Measurements from ENCODE around the gene ACTN4. TPM values are rescaled to one million over a fixed set of nuclear protein-coding genes. Genes with fewer than 3 reads are reported as not detected.

Gene ACTN4
- total RNA-seq, 1 donor from 2014 or later, result 42.3 TPM

DNA sequence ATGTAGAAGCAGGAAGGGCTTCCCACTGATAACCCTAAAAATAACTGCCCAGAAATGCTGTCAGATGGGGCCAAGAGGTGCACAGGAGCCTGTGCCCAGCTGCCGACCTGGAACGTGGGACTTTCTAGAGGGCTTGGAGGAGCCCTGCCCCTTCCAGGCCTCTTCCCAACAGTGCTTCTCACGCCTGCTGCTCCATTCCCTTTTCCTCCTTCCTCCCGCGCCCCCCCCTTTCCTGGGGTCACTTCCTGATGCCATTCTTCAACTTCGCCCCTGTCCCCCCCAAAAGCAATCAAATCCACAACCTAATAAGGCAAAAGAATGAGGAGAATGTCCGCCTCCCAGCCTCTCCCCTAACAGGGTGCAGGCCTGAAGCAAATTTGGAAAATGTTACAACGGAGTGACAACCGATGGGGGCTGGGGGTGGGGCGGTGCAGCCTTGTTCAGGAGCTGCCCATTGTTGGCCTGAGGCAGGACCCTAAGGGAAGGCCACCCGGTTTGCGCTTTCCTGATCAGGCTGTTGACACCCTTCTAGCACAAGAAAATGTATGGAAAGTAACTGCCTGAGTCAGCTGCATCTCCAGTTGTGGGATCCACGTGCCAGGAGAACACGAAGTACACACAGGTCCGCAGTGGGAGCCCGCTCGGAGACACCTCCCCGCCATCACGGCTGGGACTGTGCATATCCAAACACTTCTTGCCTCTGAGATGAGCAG lies 18.7 kb downstream of the ACTN4 start:
- Histone ChIP-seq H3K36me3 (ENCODE audit: control insufficient read depth in 3 of 3, insufficient read depth in 3 of 3, low read length in 3 of 3) (no peaks in the 10 kb centered on the region), H3K27ac (ENCODE audit: low read depth, low read length) (peak overlapping the region; percentile 93), H3K9ac (ENCODE audit: low read depth in 1 of 3, low read length in 3 of 3) (peak overlapping the region; percentile 66 to 86 (median 67)), H3K27me3 (ENCODE audit: control insufficient read depth in 3 of 3, insufficient read depth in 3 of 3, low read length in 3 of 3) (no peaks in the 10 kb centered on the region), H3K9me3 (ENCODE audit: control insufficient read depth in 3 of 3, low read length in 3 of 3) (no peaks in the 10 kb centered on the region), H3K4me3 (ENCODE audit: low read length in 3 of 3) (peak overlapping the region in 1 of 3 donors; percentile 65), H3K4me1 (ENCODE audit: control insufficient read depth in 3 of 3, insufficient read depth in 3 of 3, low read length in 3 of 3) (peaks cover 94 to 98% (median 95%) of the 10 kb centered on the region in 3 donors)

DNA sequence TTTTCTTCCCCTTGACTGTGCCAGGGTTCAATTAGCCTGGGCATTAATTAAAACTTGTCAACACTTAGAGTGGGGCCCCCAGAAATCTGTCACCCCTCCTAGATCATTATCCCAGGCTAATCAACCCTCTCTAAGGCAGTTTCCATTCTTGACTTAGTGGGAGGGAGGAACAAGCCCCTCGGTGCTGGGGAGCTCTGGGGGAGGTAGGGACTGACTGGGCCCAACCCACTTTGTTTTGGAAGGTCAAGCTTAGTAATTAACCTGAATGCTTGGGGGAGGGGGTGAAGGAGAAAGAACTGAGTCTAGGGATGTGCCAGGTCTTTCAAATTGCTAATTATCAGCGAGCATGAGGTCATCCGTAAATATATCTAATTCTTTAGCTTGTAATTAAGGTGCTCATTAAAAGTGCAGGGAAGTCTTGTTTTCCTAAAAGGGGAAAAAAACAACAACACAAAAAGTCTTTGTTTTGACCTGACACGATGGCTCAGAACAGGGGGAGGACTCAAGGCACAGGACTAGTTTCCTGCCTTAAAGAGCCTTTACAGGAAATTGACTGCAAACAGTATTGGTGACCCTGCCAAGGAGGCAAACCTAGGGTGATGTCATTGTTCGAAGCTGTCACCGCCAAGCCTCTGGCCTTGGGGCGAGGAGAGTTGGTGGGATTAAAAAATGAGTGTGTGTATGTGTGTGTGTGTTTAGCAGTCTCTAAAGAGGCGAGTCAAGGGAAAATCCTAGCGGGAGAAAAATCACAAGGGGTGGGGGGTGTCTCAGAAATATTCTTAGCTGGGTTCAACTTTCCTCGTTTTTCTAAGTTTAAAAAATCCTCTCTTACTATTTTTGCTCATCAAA lies 19.4 kb downstream of the ACTN4 start:
- Histone ChIP-seq H3K4me1 (ENCODE audit: control insufficient read depth in 3 of 3, insufficient read depth in 3 of 3, low read length in 3 of 3) (peaks cover 94 to 100% (median 96%) of the 10 kb centered on the region in 3 donors), H3K27me3 (ENCODE audit: control insufficient read depth in 3 of 3, insufficient read depth in 3 of 3, low read length in 3 of 3) (no peaks in the 10 kb centered on the region), H3K9ac (ENCODE audit: low read depth in 1 of 3, low read length in 3 of 3) (peak overlapping the region; percentile 63 to 86 (median 66)), H3K9me3 (ENCODE audit: control insufficient read depth in 3 of 3, low read length in 3 of 3) (no peaks in the 10 kb centered on the region), H3K27ac (ENCODE audit: low read depth, low read length) (peak overlapping the region; percentile 93), H3K36me3 (ENCODE audit: control insufficient read depth in 3 of 3, insufficient read depth in 3 of 3, low read length in 3 of 3) (no peaks in the 10 kb centered on the region), H3K4me3 (ENCODE audit: low read length in 3 of 3) (peak overlapping the region in 1 of 3 donors; percentile 41)

DNA sequence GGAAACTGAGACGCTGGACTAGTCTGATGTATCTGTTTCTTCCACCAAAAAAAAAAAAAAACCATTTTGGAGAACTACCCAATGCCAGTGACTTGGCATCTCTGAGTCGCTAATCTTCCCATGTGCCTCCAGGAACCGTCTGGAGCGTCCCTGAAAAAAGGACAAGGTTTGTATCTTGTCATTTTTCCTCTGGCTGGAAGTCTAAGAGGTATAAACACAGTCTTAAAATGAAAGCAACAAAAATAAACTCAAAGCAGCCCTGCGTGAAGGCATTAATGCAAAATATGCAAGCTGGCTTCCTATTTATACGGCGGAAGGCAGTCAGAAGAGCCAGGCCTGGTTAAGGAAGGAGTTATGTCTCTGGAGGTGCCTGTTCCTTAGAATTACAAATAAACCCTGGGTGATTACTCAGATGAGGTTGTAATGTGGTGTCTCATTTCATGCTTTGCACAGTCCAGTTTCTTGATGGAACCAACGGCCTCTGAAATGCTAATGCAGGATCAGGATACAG lies 20.3 kb downstream of the ACTN4 start:
- Histone ChIP-seq H3K36me3 (ENCODE audit: control insufficient read depth in 3 of 3, insufficient read depth in 3 of 3, low read length in 3 of 3) (no peaks in the 10 kb centered on the region), H3K9ac (ENCODE audit: low read depth in 1 of 3, low read length in 3 of 3) (peak overlapping the region; percentile 63 to 86 (median 66)), H3K9me3 (ENCODE audit: control insufficient read depth in 3 of 3, low read length in 3 of 3) (no peaks in the 10 kb centered on the region), H3K27me3 (ENCODE audit: control insufficient read depth in 3 of 3, insufficient read depth in 3 of 3, low read length in 3 of 3) (no peaks in the 10 kb centered on the region), H3K4me3 (ENCODE audit: low read length in 3 of 3) (peak overlapping the region; percentile 1 to 52 (median 18)), H3K27ac (ENCODE audit: low read depth, low read length) (peak overlapping the region; percentile 93), H3K4me1 (ENCODE audit: control insufficient read depth in 3 of 3, insufficient read depth in 3 of 3, low read length in 3 of 3) (peaks cover 88 to 96% (median 89%) of the 10 kb centered on the region in 3 donors)

DNA sequence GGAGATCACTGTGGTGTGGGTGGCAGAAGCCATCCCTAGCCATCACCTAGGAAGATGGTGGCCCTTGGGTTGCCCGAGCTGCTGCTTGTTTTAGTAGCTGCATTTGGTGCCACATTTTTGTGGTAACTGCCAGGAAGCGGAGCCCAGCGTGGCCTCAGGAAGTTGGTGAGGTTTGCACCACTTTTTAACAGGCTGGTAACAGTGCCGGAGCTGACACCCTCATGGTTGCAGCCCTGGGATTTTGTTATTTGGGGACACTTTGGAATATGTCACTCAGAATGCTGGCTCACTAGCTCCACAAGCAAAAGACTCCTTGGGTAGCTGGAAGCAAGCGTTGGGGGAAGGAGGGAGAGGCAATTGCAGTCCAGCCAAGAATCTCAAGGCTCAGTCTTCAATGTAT lies 22.1 kb downstream of the ACTN4 start:
- Histone ChIP-seq H3K27me3 (ENCODE audit: control insufficient read depth in 3 of 3, insufficient read depth in 3 of 3, low read length in 3 of 3) (no peaks in the 10 kb centered on the region), H3K4me3 (ENCODE audit: low read length in 3 of 3) (peak overlapping the region in 2 of 3 donors; percentile 26 to 46), H3K4me1 (ENCODE audit: control insufficient read depth in 3 of 3, insufficient read depth in 3 of 3, low read length in 3 of 3) (peaks cover 77 to 89% (median 78%) of the 10 kb centered on the region in 3 donors), H3K9ac (ENCODE audit: low read depth in 1 of 3, low read length in 3 of 3) (peak overlapping the region in 1 of 3 donors; percentile 3), H3K9me3 (ENCODE audit: control insufficient read depth in 3 of 3, low read length in 3 of 3) (no peaks in the 10 kb centered on the region), H3K27ac (ENCODE audit: low read depth, low read length) (peak overlapping the region; percentile 69), H3K36me3 (ENCODE audit: control insufficient read depth in 3 of 3, insufficient read depth in 3 of 3, low read length in 3 of 3) (no peaks in the 10 kb centered on the region)

- Histone ChIP-seq H3K4me1 (ENCODE audit: control insufficient read depth in 3 of 3, insufficient read depth in 3 of 3, low read length in 3 of 3) (peaks cover 77 to 89% (median 78%) of the 10 kb centered on the region in 3 donors), H3K27me3 (ENCODE audit: control insufficient read depth in 3 of 3, insufficient read depth in 3 of 3, low read length in 3 of 3) (no peaks in the 10 kb centered on the region), H3K4me3 (ENCODE audit: low read length in 3 of 3) (no peak overlapping the region), H3K9ac (ENCODE audit: low read depth in 1 of 3, low read length in 3 of 3) (peak overlapping the region in 1 of 3 donors; percentile 55), H3K27ac (ENCODE audit: low read depth, low read length) (peak overlapping the region; percentile 69), H3K9me3 (ENCODE audit: control insufficient read depth in 3 of 3, low read length in 3 of 3) (no peaks in the 10 kb centered on the region), H3K36me3 (ENCODE audit: control insufficient read depth in 3 of 3, insufficient read depth in 3 of 3, low read length in 3 of 3) (no peaks in the 10 kb centered on the region)
Observed at GRCh38 chr19:38670921-38671398, 23.5 kb downstream of the ACTN4 start.

DNA sequence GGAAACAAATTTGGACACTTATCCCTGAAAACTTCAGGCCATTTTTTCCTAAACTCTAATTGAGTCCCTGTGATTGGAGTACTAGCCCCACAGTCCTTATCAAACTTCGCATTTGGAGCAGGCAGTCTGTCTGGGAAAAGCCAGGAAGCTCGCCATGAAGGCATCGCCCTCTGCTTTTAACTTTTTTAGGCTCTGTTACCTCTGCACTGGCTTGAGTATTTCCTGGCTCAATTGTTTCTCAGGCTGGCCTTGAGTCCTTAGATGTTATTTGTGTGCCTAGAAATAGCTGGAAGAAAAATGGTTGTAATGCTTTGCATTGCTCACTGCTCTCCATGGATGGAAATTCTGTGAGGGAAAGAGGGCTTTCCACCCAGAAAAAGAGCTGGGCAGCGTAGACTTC lies 24.2 kb downstream of the ACTN4 start:
- Histone ChIP-seq H3K36me3 (ENCODE audit: control insufficient read depth in 3 of 3, insufficient read depth in 3 of 3, low read length in 3 of 3) (no peaks in the 10 kb centered on the region), H3K4me1 (ENCODE audit: control insufficient read depth in 3 of 3, insufficient read depth in 3 of 3, low read length in 3 of 3) (peaks cover 77 to 89% (median 78%) of the 10 kb centered on the region in 3 donors), H3K9me3 (ENCODE audit: control insufficient read depth in 3 of 3, low read length in 3 of 3) (no peaks in the 10 kb centered on the region), H3K9ac (ENCODE audit: low read depth in 1 of 3, low read length in 3 of 3) (no peak overlapping the region), H3K27me3 (ENCODE audit: control insufficient read depth in 3 of 3, insufficient read depth in 3 of 3, low read length in 3 of 3) (no peaks in the 10 kb centered on the region), H3K4me3 (ENCODE audit: low read length in 3 of 3) (peak overlapping the region in 1 of 3 donors; percentile 43), H3K27ac (ENCODE audit: low read depth, low read length) (peak overlapping the region; percentile 69)

- Histone ChIP-seq H3K27me3 (ENCODE audit: control insufficient read depth in 3 of 3, insufficient read depth in 3 of 3, low read length in 3 of 3) (no peaks in the 10 kb centered on the region), H3K27ac (ENCODE audit: low read depth, low read length) (no peak overlapping the region), H3K9me3 (ENCODE audit: control insufficient read depth in 3 of 3, low read length in 3 of 3) (no peaks in the 10 kb centered on the region), H3K9ac (ENCODE audit: low read depth in 1 of 3, low read length in 3 of 3) (no peak overlapping the region), H3K36me3 (ENCODE audit: control insufficient read depth in 3 of 3, insufficient read depth in 3 of 3, low read length in 3 of 3) (peaks cover 0 to 6% (median 4%) of the 10 kb centered on the region in 3 donors), H3K4me1 (ENCODE audit: control insufficient read depth in 3 of 3, insufficient read depth in 3 of 3, low read length in 3 of 3) (peaks cover 75 to 89% (median 77%) of the 10 kb centered on the region in 3 donors), H3K4me3 (ENCODE audit: low read length in 3 of 3) (no peak overlapping the region)
Observed at GRCh38 chr19:38673030-38673429, 25.6 kb downstream of the ACTN4 start.

DNA sequence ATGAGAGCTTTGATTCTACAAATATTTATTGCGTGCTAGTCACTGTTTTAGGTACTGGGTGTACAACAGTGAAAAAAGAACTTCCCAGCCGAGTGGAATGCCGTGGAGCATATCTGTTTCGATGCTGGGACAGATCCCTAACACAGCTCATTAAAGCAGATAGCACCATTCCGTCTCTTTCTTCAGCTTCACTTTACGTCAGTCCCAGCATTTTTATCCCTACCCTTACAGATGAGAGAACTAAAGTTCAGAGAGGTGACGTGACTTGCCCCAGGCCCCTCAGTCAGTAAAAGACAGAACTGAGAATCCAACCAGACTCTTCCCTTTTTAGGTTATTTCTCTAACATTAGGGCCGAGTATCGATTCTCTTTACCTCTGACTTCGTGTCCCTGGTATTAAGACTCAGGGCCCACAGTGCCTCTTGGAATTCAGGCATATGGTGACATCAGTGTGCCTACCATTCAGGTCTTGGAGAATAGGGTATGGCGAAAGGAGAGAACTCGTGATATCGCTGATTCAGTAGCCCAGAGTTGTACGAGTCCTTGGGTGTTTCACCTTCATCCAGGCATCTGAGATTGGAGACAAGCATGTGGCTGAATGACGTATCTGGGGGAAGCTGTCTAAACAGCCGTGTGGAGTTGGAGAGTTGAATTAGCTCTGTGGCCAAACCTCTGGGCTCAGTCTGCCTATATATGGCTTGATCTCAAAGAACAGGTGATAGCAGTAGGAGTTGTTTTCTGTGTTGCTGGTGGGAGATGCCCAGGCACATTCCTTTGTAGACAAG lies 27.1 kb downstream of the ACTN4 start:
- peak overlapping the region; percentile 3 to 18 (median 11) for H3K4me3 ChIP-seq (ENCODE audit: low read length in 3 of 3)
- peaks cover 0 to 11% (median 6%) of the 10 kb centered on the region in 3 donors for H3K36me3 ChIP-seq (ENCODE audit: control insufficient read depth in 3 of 3, insufficient read depth in 3 of 3, low read length in 3 of 3)
- H3K27ac ChIP-seq (ENCODE audit: low read depth, low read length), result peak overlapping the region; percentile 91
- H3K9me3 ChIP-seq (ENCODE audit: control insufficient read depth in 3 of 3, low read length in 3 of 3), result no peaks in the 10 kb centered on the region
- H3K4me1 ChIP-seq (ENCODE audit: control insufficient read depth in 3 of 3, insufficient read depth in 3 of 3, low read length in 3 of 3), result peaks cover 76 to 90% (median 76%) of the 10 kb centered on the region in 3 donors
- H3K9ac ChIP-seq (ENCODE audit: low read depth in 1 of 3, low read length in 3 of 3), result peak overlapping the region; percentile 26 to 67 (median 44)
- H3K27me3 ChIP-seq (ENCODE audit: control insufficient read depth in 3 of 3, insufficient read depth in 3 of 3, low read length in 3 of 3), result no peaks in the 10 kb centered on the region

DNA sequence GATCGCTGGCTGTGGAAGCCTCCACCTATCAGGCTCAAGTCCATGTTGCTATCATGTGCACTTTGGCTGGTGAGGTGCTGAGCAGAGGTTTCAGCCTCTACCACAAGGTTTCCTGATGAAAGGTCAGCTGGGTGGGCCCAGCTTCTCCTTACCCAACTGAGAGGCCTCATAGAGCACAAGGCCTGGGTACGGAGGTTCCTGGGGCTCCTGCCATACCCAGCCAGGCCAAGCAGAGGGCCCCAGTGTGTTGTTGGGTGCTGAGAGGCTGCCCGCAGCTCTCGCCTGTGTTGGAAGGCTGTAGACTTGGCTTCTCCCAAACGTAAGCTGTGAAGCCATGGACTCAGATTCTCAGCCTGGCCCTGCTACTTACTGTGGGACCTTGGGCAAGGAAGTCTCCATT lies 28.2 kb downstream of the ACTN4 start:
- peaks cover 75 to 90% (median 77%) of the 10 kb centered on the region in 3 donors for H3K4me1 ChIP-seq (ENCODE audit: control insufficient read depth in 3 of 3, insufficient read depth in 3 of 3, low read length in 3 of 3)
- peak overlapping the region in 2 of 3 donors; percentile 20 to 26 for H3K9ac ChIP-seq (ENCODE audit: low read depth in 1 of 3, low read length in 3 of 3)
- H3K27ac ChIP-seq (ENCODE audit: low read depth, low read length), result peak overlapping the region; percentile 91
- H3K36me3 ChIP-seq (ENCODE audit: control insufficient read depth in 3 of 3, insufficient read depth in 3 of 3, low read length in 3 of 3), result peaks cover 0 to 11% (median 6%) of the 10 kb centered on the region in 3 donors
- H3K4me3 ChIP-seq (ENCODE audit: low read length in 3 of 3), result peak overlapping the region in 2 of 3 donors; percentile 7 to 32
- H3K27me3 ChIP-seq (ENCODE audit: control insufficient read depth in 3 of 3, insufficient read depth in 3 of 3, low read length in 3 of 3), result no peaks in the 10 kb centered on the region
- no peaks in the 10 kb centered on the region for H3K9me3 ChIP-seq (ENCODE audit: control insufficient read depth in 3 of 3, low read length in 3 of 3)

All from skeletal muscle tissue (tissue), 4 donors.